ENCODE measurements around the gene TRERF1.
A peak's percentile ranks its signal among the peaks of the same experiment; 100 is the strongest.

Gene TRERF1

DNA sequence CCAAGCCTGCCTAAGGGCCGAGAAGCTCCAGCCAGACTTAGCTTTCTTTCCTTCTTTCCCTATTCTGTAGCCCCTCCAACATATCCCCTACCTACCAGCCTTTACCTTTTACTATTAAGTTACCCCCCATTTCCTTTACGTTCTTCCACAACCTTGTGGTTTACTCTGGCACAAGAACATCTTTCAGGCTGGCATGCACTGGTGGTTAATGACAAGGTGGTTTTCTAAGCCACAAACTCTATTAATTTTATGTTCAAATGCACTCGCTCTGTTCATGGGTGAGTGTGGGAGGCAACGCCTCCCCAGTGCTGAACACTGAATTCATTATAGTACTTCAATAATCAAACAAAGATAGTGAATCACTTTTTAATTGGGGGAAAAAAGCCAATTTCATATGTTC is 64.4 kb downstream of the TRERF1 start:
- peaks cover 24% of the 10 kb centered on the region for H3K36me3 Mint-ChIP-seq (ENCODE audit: low read depth)
- H3K27ac Mint-ChIP-seq, result peak overlapping the region; percentile 61
- peak overlapping the region; percentile 37 for H3K4me3 Mint-ChIP-seq
- no peaks in the 10 kb centered on the region for H3K27me3 Mint-ChIP-seq (ENCODE audit: low read depth)
- H3K9me3 Mint-ChIP-seq, result no peaks in the 10 kb centered on the region
- H3K4me1 Mint-ChIP-seq (ENCODE audit: low read depth), result peaks cover 71% of the 10 kb centered on the region

DNA sequence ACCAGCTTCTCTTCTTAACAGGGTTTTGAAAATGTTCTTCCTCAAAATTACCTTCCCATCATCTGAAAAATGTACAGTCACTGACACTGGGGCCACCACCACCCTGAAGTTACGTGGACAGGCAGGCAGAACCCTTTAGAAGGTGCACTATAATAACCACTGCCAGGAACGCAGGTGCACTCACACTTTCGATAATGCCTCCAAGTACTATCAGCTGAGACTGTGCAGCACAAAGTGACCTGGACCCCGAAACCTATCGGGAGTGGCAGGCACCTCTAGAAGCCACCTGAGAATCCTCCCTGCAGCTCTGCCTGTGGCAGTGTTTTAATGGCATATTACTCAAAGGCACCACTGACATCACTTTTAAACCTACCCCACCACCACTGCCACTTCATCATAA is 66.4 kb downstream of the TRERF1 start:
- H3K27me3 Mint-ChIP-seq (ENCODE audit: low read depth), result no peaks in the 10 kb centered on the region
- H3K9me3 Mint-ChIP-seq, result no peaks in the 10 kb centered on the region
- H3K36me3 Mint-ChIP-seq (ENCODE audit: low read depth), result peaks cover 26% of the 10 kb centered on the region
- H3K4me3 Mint-ChIP-seq, result no peak overlapping the region
- H3K27ac Mint-ChIP-seq, result no peak overlapping the region
- H3K4me1 Mint-ChIP-seq (ENCODE audit: low read depth), result peaks cover 61% of the 10 kb centered on the region

DNA sequence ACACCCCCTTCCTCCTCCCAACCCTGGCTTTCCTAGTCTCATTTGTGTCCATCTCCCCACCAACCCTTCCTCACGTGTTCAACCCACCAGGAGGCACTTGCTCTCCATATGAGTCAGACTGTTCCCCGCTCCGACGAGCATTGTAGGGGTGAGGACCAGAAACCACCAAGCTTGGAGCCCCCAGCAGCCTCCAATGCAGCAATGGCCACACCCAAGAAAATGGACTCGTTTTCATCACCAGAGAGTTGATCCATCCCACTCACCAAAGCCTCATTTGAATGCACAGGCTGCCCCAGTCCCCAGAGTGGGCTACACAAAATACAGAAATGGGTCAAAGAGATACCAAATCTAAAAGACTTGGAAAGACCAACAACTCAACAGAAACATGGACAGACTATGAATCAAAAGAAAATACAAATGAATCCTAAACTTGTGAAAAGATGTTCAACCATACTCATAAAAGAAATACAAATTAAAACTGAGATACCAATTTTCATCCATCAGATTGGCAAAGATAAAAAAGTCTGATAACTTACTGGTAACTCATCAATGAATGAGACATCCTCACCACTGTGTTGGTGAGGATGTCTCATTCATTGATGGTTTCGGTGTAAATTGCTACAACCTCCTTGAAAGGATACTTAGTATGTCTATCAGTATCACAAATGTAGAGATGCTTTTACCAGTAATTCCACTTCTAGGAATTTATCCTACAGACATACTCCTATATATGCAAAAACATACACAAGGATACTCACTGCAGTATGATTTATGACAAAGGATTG is 68.1 kb downstream of the TRERF1 start:
- H3K27ac Mint-ChIP-seq, result peak overlapping the region; percentile 26

DNA sequence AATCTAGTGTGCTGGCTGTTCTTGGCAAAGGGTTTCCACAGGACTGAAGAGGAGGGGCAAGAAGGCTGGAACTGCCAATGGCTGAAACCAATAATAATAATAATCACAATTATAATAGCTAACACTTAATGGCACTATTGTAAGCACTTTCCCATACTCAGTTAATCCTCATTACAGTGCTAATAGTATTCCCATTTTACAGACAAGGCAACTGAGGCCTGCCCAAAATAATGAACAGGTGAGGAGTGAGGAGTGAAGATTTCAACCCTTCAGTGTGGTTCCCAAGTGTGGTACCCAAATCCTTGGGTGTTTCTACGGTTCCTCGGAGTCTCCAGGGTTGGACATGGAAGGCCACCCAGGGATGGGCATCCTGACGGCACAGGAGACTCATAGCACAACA is 69.9 kb downstream of the TRERF1 start:
- no peak overlapping the region for H3K4me3 Mint-ChIP-seq
- no peaks in the 10 kb centered on the region for H3K27me3 Mint-ChIP-seq (ENCODE audit: low read depth)
- no peak overlapping the region for H3K27ac Mint-ChIP-seq
- no peaks in the 10 kb centered on the region for H3K9me3 Mint-ChIP-seq
- H3K36me3 Mint-ChIP-seq (ENCODE audit: low read depth), result peaks cover 28% of the 10 kb centered on the region
- peaks cover 59% of the 10 kb centered on the region for H3K4me1 Mint-ChIP-seq (ENCODE audit: low read depth)

More for the DNA sequence above, 68.1 kb downstream of the TRERF1 start:
- Mint-ChIP-seq H3K27me3 (ENCODE audit: low read depth) (no peaks in the 10 kb centered on the region), H3K4me3 (peak overlapping the region; percentile 12), H3K4me1 (ENCODE audit: low read depth) (peaks cover 57% of the 10 kb centered on the region), H3K9me3 (no peaks in the 10 kb centered on the region), H3K36me3 (ENCODE audit: low read depth) (peaks cover 26% of the 10 kb centered on the region)

DNA sequence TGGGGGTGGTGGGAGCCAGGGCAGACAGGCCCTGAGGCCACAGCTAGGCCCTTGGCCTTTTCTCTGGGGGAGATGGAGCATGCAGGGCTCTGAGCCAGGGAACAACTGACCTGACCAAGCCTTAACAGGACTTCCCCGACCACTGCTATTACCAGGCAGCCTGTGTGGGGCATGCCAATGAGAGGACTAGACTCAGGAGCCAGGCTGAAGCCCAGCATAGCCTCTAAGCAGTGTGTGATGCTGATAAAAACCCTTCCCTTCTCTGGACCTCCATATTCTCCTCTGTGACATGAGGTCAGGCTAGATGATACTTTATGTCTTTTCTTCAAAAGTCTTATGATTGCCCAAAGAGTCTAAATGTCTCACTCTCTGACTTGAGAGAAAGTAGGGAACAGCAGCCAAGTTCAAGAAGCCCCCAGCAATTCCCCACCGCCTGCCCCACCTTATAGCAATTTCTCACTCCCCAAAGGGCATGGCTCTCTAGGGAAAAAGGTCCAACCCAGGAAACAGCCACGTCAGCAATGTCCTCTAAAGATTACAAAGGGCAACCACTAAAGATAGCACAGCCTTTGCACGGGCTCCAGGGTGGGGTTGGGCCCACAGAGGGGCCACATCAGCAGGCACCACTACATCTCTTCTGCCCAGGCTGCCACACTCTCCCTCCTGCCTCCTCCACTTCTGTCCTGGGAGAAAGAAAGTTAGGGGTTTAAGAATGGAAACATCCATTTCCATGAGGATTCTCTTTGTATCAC is 71.3 kb downstream of the TRERF1 start:
- no peaks in the 10 kb centered on the region for H3K9me3 Mint-ChIP-seq
- peak overlapping the region; percentile 47 for H3K27ac Mint-ChIP-seq
- peaks cover 28% of the 10 kb centered on the region for H3K36me3 Mint-ChIP-seq (ENCODE audit: low read depth)
- H3K4me1 Mint-ChIP-seq (ENCODE audit: low read depth), result peaks cover 49% of the 10 kb centered on the region
- no peak overlapping the region for H3K4me3 Mint-ChIP-seq
- no peaks in the 10 kb centered on the region for H3K27me3 Mint-ChIP-seq (ENCODE audit: low read depth)

DNA sequence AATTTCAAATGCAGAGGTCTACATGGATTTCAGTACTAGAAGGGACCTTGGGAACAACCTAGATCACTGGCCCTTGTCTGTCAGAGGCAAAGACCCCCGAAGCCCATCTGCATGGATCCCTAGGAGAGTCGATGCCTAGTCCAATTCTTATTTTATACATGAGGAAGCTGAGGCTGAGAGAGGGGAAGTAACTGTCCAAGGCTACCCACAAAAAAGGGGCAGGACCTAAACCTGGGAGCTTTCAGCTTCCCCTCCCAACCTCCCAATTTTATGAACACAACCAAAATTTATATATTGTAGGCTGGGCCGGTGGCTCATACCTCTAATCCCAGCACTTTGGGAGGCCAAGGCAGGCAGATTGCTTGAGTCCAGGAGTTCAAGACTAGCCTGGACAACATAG is 73.2 kb downstream of the TRERF1 start:
- peaks cover 48% of the 10 kb centered on the region for H3K4me1 Mint-ChIP-seq (ENCODE audit: low read depth)

DNA sequence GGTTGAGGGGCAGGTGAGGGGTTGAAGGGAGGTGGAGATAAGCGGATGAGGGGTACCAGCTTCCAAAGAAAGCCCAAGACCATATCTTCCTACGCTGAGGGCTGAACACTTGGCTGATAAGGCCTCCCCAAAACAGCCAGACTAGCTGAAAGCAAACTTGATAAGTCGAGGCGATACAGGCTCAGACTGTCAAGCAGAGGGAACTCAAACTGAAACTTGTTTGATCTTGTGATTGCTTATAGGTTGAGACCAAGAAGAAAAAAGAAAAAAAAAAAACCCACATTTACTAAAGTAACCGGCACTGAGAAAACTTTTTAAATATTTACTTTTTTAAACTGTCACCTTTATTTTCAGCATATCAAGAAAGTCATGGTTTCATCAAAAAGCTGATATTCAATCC is 73.6 kb downstream of the TRERF1 start:
- peaks cover 44% of the 10 kb centered on the region for H3K4me1 Mint-ChIP-seq (ENCODE audit: low read depth)
- no peaks in the 10 kb centered on the region for H3K27me3 Mint-ChIP-seq (ENCODE audit: low read depth)
- peaks cover 22% of the 10 kb centered on the region for H3K36me3 Mint-ChIP-seq (ENCODE audit: low read depth)
- H3K9me3 Mint-ChIP-seq, result no peaks in the 10 kb centered on the region
- peak overlapping the region; percentile 96 for H3K27ac Mint-ChIP-seq
- H3K4me3 Mint-ChIP-seq, result peak overlapping the region; percentile 68

More for the DNA sequence above, 73.2 kb downstream of the TRERF1 start:
- H3K27me3 Mint-ChIP-seq (ENCODE audit: low read depth), result no peaks in the 10 kb centered on the region
- H3K4me3 Mint-ChIP-seq, result peak overlapping the region; percentile 68
- H3K9me3 Mint-ChIP-seq, result no peaks in the 10 kb centered on the region
- H3K36me3 Mint-ChIP-seq (ENCODE audit: low read depth), result peaks cover 26% of the 10 kb centered on the region
- peak overlapping the region; percentile 96 for H3K27ac Mint-ChIP-seq

DNA sequence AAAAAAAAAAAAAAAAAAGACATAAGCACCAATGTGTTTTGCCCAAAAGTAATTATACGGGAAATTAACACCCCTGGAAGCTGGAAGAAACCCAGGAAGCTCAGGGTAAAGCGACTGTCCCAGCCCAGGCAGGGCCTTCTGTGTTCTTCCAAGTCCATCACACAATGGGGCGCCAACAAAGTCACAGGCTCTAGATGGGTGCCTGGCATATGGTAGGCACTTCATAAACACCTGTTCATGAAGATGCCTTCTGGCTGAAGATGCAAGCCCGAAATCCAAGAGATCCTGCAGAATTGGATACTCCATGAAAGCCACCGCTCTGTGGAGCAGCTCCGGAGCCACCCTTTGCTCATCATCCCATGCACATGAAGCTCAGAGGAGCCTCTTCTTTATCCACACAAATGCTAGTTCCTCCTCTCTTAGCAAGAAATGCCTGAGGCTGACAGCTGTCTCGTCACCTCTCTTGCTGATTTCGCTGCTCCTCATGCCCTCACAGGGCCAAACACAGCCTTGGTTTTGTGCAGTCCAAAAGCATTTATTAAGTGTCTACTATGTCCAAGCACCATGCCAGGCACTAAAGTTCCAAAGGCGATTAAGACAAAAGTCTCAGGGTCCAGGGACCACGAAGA is 76.6 kb downstream of the TRERF1 start:
- Mint-ChIP-seq H3K27me3 (ENCODE audit: low read depth) (no peaks in the 10 kb centered on the region), H3K36me3 (ENCODE audit: low read depth) (peaks cover 17% of the 10 kb centered on the region), H3K9me3 (no peaks in the 10 kb centered on the region), H3K4me1 (ENCODE audit: low read depth) (peaks cover 49% of the 10 kb centered on the region), H3K4me3 (no peak overlapping the region), H3K27ac (peak overlapping the region; percentile 16)

DNA sequence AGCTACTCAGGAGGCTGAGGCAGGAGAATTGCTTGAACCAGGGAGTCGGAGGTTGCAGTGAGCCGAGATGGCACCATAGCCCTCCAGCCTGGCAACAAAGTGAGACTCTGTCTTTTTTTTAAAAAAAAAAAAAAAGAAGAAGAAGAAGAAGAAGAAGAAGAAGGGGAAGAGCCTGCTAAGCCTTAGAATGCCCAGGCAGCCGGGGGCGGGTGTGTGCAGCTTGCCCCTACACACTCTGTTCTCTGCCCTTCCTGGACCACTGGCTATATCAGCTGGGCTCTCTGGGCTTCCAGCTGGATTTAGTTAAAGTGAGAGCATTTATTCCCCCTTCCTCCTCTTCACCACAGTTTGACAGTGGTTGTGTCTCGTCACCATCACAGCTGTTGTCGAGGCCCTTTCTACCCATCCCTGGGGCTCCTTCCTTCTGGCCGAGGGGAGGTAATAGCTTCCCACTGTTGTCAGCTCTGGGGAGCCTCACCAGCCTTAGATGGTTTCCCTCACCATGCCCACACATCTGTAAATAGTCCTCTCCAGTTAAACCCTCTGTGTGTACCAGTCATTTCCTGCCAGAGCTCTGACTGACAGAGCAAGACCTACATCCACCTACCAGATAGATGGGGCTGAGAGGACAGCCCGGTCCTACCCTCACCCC is 77.6 kb downstream of the TRERF1 start:
- peaks cover 50% of the 10 kb centered on the region for H3K4me1 Mint-ChIP-seq (ENCODE audit: low read depth)
- H3K27ac Mint-ChIP-seq, result peak overlapping the region; percentile 84
- no peaks in the 10 kb centered on the region for H3K9me3 Mint-ChIP-seq
- H3K27me3 Mint-ChIP-seq (ENCODE audit: low read depth), result no peaks in the 10 kb centered on the region
- peak overlapping the region; percentile 3 for H3K4me3 Mint-ChIP-seq
- peaks cover 19% of the 10 kb centered on the region for H3K36me3 Mint-ChIP-seq (ENCODE audit: low read depth)

DNA sequence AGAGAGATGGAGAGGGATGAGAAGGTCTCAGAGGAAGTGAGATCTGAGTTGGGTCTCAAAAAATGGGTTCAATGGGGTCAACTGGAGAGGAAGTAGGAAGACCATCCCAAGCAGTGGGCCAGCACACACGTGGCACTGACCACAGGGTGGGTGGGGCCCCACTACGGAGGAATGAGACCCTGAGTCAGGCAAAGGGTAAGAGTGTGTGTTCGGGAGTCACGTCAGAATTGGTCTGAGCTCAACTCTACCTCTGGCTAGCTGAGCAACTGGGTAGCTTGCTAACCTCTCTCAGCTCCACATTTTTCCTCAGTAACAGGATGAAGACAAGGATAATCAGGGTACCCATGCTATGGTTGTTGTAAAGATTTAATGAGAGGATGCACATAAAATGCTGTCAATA is 79.0 kb downstream of the TRERF1 start:
- Mint-ChIP-seq H3K9me3 (no peaks in the 10 kb centered on the region), H3K4me3 (no peak overlapping the region), H3K4me1 (ENCODE audit: low read depth) (peaks cover 52% of the 10 kb centered on the region), H3K27me3 (ENCODE audit: low read depth) (no peaks in the 10 kb centered on the region), H3K27ac (no peak overlapping the region), H3K36me3 (ENCODE audit: low read depth) (peaks cover 15% of the 10 kb centered on the region)

DNA sequence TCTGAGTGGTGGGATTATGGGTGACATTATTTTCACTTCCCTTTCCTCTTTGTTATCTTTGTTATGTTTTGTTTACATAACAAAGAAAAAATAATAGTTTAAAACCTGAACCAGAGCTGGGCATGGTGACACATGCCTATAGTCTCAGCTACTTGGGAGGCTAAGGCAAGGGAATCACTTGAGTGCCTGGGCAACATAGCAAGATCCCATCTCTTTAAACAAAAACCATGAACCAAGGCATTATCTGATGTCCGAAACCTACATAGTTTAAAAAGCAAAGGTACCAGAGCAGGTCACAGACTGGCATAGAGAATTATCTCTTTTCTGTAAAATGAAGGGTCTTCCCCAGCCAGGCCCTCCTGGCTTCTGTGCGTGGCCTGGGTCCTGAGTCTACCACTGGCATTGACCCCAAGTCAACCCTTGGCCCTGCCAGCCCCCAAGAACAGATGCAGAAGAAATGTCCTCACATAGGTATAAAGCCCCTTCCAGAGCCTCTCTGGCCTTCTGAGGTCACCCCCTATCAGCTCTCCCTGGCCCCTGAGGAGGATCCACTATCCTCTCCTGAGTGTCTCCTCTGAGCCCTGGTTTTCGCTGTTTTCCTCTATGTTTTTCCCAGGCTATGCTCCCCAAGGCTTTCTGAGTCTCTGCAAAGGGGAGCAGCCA is 81.3 kb downstream of the TRERF1 start:
- Mint-ChIP-seq H3K27ac (no peak overlapping the region), H3K36me3 (ENCODE audit: low read depth) (peaks cover 21% of the 10 kb centered on the region), H3K9me3 (no peaks in the 10 kb centered on the region)

DNA sequence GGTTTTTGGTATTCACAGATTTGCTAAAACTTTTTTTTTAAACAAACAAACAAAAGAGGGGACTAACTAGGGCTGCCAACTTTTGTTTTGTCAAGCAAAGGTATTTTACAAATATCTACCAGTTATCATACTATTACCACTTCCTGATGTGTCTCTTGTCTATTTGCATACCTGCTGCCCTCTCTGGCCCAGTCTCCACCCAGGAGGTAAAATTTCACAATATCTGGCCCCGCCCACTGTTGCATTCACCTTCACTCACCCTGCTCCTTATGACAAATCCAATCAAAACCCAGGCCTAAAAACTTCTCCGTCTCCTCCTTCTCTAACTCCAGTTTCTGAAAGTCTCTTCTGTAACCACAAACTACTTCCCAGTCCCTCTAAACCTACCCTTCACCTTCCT is 82.2 kb downstream of the TRERF1 start:
- Mint-ChIP-seq H3K27me3 (ENCODE audit: low read depth) (no peaks in the 10 kb centered on the region), H3K36me3 (ENCODE audit: low read depth) (peaks cover 27% of the 10 kb centered on the region), H3K4me3 (peak overlapping the region; percentile 40), H3K9me3 (no peaks in the 10 kb centered on the region), H3K27ac (peak overlapping the region; percentile 66), H3K4me1 (ENCODE audit: low read depth) (peaks cover 70% of the 10 kb centered on the region)

More for the DNA sequence above, 81.3 kb downstream of the TRERF1 start:
- H3K4me1 Mint-ChIP-seq (ENCODE audit: low read depth), result peaks cover 65% of the 10 kb centered on the region
- H3K4me3 Mint-ChIP-seq, result no peak overlapping the region
- H3K27me3 Mint-ChIP-seq (ENCODE audit: low read depth), result no peaks in the 10 kb centered on the region

DNA sequence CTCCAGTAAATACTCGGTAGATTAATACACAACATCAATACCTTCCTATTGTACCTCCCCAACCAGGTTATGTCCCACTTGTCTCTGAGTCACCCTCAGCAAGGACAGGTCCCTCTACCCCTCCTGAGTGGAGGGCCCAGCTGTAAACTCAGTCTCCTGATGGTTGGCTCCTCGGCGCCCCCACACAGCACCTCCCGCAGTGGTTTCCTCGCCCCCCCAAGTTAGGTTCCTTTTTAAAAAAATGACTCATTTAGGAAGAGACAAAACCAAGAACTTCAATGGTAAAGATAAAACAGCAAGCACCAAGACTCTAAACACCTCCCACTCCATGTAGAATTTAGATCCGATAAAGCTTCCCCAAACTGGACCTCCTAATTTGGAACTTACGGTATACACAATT is 83.5 kb downstream of the TRERF1 start:
- Mint-ChIP-seq H3K4me1 (ENCODE audit: low read depth) (peaks cover 77% of the 10 kb centered on the region), H3K27ac (peak overlapping the region; percentile 95), H3K36me3 (ENCODE audit: low read depth) (peaks cover 32% of the 10 kb centered on the region), H3K27me3 (ENCODE audit: low read depth) (no peaks in the 10 kb centered on the region), H3K9me3 (no peaks in the 10 kb centered on the region), H3K4me3 (peak overlapping the region; percentile 74)
